ENCODE results near the gene CTAGE6. TPM values are rescaled to one million over a fixed set of nuclear protein-coding genes. Genes with fewer than 3 reads are reported as not detected.
"Not testable (repeated sequence)": the region's sequence is repeated elsewhere in the genome, so short reads cannot be mapped to it uniquely, and the experiment has no call there.

Gene CTAGE6
- total and polyA plus RNA-seq, 2 experiments from 2014 or later: not detected

GRCh38 chr7:143785415-143786182 is 28.1 kb upstream of the CTAGE6 start:
- not testable (repeated sequence) for H3K4me3 ChIP-seq; H3K36me3 Mint-ChIP-seq (ENCODE audit: low read depth); H3K27ac Mint-ChIP-seq; DNase-seq (ENCODE audit: low spot score); H3K9me2 ChIP-seq (ENCODE audit: insufficient read depth); H4K20me1 ChIP-seq (replicated peaks; ENCODE audit: insufficient read depth); H3F3A ChIP-seq (replicated peaks; ENCODE audit: low read depth); H3K4me2 ChIP-seq; H3K4me3 Mint-ChIP-seq; H2AFZ ChIP-seq; H3K79me2 ChIP-seq (replicated peaks; ENCODE audit: insufficient read depth); H3K27me3 ChIP-seq (ENCODE audit: insufficient read depth); H3K27ac ChIP-seq (ENCODE audit: low read depth); H3K36me3 ChIP-seq (ENCODE audit: insufficient read depth); H3K4me1 Mint-ChIP-seq; H3K27me3 Mint-ChIP-seq (ENCODE audit: insufficient read depth, low read depth, poor library complexity); ATAC-seq; H3K9me3 Mint-ChIP-seq; H3K4me1 ChIP-seq (ENCODE audit: insufficient read depth)

- not testable (repeated sequence) for H3K4me1 Mint-ChIP-seq; H3F3A ChIP-seq (replicated peaks; ENCODE audit: low read depth); H3K9me3 Mint-ChIP-seq; H3K4me2 ChIP-seq; H3K27me3 ChIP-seq (ENCODE audit: insufficient read depth); H4K20me1 ChIP-seq (replicated peaks; ENCODE audit: insufficient read depth); DNase-seq (ENCODE audit: low spot score); H3K9me2 ChIP-seq (ENCODE audit: insufficient read depth); H3K36me3 ChIP-seq (ENCODE audit: insufficient read depth); H2AFZ ChIP-seq; H3K36me3 Mint-ChIP-seq (ENCODE audit: low read depth); H3K79me2 ChIP-seq (replicated peaks; ENCODE audit: insufficient read depth); H3K4me3 Mint-ChIP-seq; ATAC-seq; H3K27me3 Mint-ChIP-seq (ENCODE audit: insufficient read depth, low read depth, poor library complexity); H3K4me1 ChIP-seq (ENCODE audit: insufficient read depth); H3K27ac Mint-ChIP-seq; H3K27ac ChIP-seq (ENCODE audit: low read depth); H3K4me3 ChIP-seq
Measured at GRCh38 chr7:143779591-143779990, 22.1 kb upstream of the CTAGE6 start.

GRCh38 chr7:143772738-143773468 is 15.4 kb upstream of the CTAGE6 start:
- not testable (repeated sequence) for H3K9me2 ChIP-seq (ENCODE audit: insufficient read depth); DNase-seq (ENCODE audit: low spot score); H3K4me3 ChIP-seq; H3K27me3 Mint-ChIP-seq (ENCODE audit: insufficient read depth, low read depth, poor library complexity); H3F3A ChIP-seq (replicated peaks; ENCODE audit: low read depth); H3K27ac Mint-ChIP-seq; H3K36me3 Mint-ChIP-seq (ENCODE audit: low read depth); H3K79me2 ChIP-seq (replicated peaks; ENCODE audit: insufficient read depth); H3K4me1 ChIP-seq (ENCODE audit: insufficient read depth); H4K20me1 ChIP-seq (replicated peaks; ENCODE audit: insufficient read depth); H3K36me3 ChIP-seq (ENCODE audit: insufficient read depth); H2AFZ ChIP-seq; H3K27ac ChIP-seq (ENCODE audit: low read depth); H3K9me3 Mint-ChIP-seq; H3K4me1 Mint-ChIP-seq; H3K4me2 ChIP-seq; H3K27me3 ChIP-seq (ENCODE audit: insufficient read depth); H3K4me3 Mint-ChIP-seq
- ATAC-seq: peak; percentile 64

- H3K4me3 Mint-ChIP-seq; H3K4me1 ChIP-seq (ENCODE audit: insufficient read depth); H3K4me2 ChIP-seq; H3K9me3 Mint-ChIP-seq; H3K79me2 ChIP-seq (replicated peaks; ENCODE audit: insufficient read depth); H3K27ac Mint-ChIP-seq; H3K36me3 ChIP-seq (ENCODE audit: insufficient read depth); H3K9me2 ChIP-seq (ENCODE audit: insufficient read depth); H4K20me1 ChIP-seq (replicated peaks; ENCODE audit: insufficient read depth); DNase-seq (ENCODE audit: low spot score); H3K27me3 ChIP-seq (ENCODE audit: insufficient read depth); H3F3A ChIP-seq (replicated peaks; ENCODE audit: low read depth); H3K27ac ChIP-seq (ENCODE audit: low read depth); H3K4me1 Mint-ChIP-seq; H3K36me3 Mint-ChIP-seq (ENCODE audit: low read depth); ATAC-seq; H3K4me3 ChIP-seq; H2AFZ ChIP-seq; H3K27me3 Mint-ChIP-seq (ENCODE audit: insufficient read depth, low read depth, poor library complexity): not testable (repeated sequence)
Measured at GRCh38 chr7:143767531-143767930, 10.0 kb upstream of the CTAGE6 start.

GRCh38 chr7:143765678-143766077 is 8.2 kb upstream of the CTAGE6 start:
- not testable (repeated sequence) for H3K27me3 Mint-ChIP-seq (ENCODE audit: insufficient read depth, low read depth, poor library complexity); H3K4me1 ChIP-seq (ENCODE audit: insufficient read depth); H3F3A ChIP-seq (replicated peaks; ENCODE audit: low read depth); H3K27ac Mint-ChIP-seq; H3K4me2 ChIP-seq; H3K4me3 ChIP-seq; H3K9me2 ChIP-seq (ENCODE audit: insufficient read depth); H3K27me3 ChIP-seq (ENCODE audit: insufficient read depth); H3K4me1 Mint-ChIP-seq; H3K27ac ChIP-seq (ENCODE audit: low read depth); DNase-seq (ENCODE audit: low spot score); H4K20me1 ChIP-seq (replicated peaks; ENCODE audit: insufficient read depth); H2AFZ ChIP-seq; H3K36me3 Mint-ChIP-seq (ENCODE audit: low read depth); H3K9me3 Mint-ChIP-seq; H3K79me2 ChIP-seq (replicated peaks; ENCODE audit: insufficient read depth); H3K36me3 ChIP-seq (ENCODE audit: insufficient read depth); H3K4me3 Mint-ChIP-seq
- peak; percentile 90 for ATAC-seq

- H3K27me3 Mint-ChIP-seq (ENCODE audit: insufficient read depth, low read depth, poor library complexity); H4K20me1 ChIP-seq (replicated peaks; ENCODE audit: insufficient read depth); H3K27ac ChIP-seq (ENCODE audit: low read depth); H3K9me2 ChIP-seq (ENCODE audit: insufficient read depth); H3K36me3 Mint-ChIP-seq (ENCODE audit: low read depth); ATAC-seq; H3K4me3 Mint-ChIP-seq; H3K36me3 ChIP-seq (ENCODE audit: insufficient read depth); H3K4me1 Mint-ChIP-seq; H3K4me3 ChIP-seq; DNase-seq (ENCODE audit: low spot score); H2AFZ ChIP-seq; H3K27ac Mint-ChIP-seq; H3K27me3 ChIP-seq (ENCODE audit: insufficient read depth); H3K9me3 Mint-ChIP-seq; H3K4me2 ChIP-seq; H3F3A ChIP-seq (replicated peaks; ENCODE audit: low read depth); H3K79me2 ChIP-seq (replicated peaks; ENCODE audit: insufficient read depth); H3K4me1 ChIP-seq (ENCODE audit: insufficient read depth): not testable (repeated sequence)
Measured at GRCh38 chr7:143763065-143763464, 5.6 kb upstream of the CTAGE6 start.
